ENCODE measurements around the gene SERPIND1. TPM values are rescaled to one million over a fixed set of nuclear protein-coding genes. Genes with fewer than 3 reads are reported as not detected.
"Not testable (repeated sequence)": the region's sequence is repeated elsewhere in the genome, so short reads cannot be mapped to it uniquely, and the experiment has no call there.

SERPIND1 gene
- total RNA-seq, 4 donors from 2014 or later = 0.22 TPM; not detected in 3

- Histone ChIP-seq H3K4me3 (no peak overlapping the region), H3K27me3 (no peaks in the 10 kb centered on the region), H3K36me3 (peaks cover 2 to 44% of the 10 kb centered on the region in 2 donors), H3K9me3 (no peaks in the 10 kb centered on the region), H3K27ac (no peak overlapping the region), H3K4me1 (no peaks in the 10 kb centered on the region)
- no peak for ATAC-seq
- intact Hi-C loops (cut with DNase I; ENCODE audit: low total_unique reads) = no loop called here
- in situ Hi-C loops (cut with MboI; ENCODE audit: low sequenced_read_pairs in 4 of 4) = no loop called here
- no peak for TF ChIP-seq CTCF (IDR thresholded peaks at IDR 0.05 in 4 of 5, conservative IDR thresholded peaks at IDR 0.05 in 1 of 5)
- no peak for TF ChIP-seq POLR2A (IDR thresholded peaks at IDR 0.05)
- DNase-seq = no peak
Measured at GRCh38 chr22:20728523-20729190, 45.3 kb upstream of the SERPIND1 start.

- H3K4me1 ChIP-seq = no peaks in the 10 kb centered on the region
- no peaks in the 10 kb centered on the region for H3K9me3 ChIP-seq
- intact Hi-C loops (cut with DNase I; ENCODE audit: low total_unique reads) = no loop called here
- no peak for TF ChIP-seq CTCF (IDR thresholded peaks at IDR 0.05 in 4 of 5, conservative IDR thresholded peaks at IDR 0.05 in 1 of 5)
- TF ChIP-seq POLR2A (IDR thresholded peaks at IDR 0.05) = no peak
- ATAC-seq (no peak), DNase-seq (no peak)
- H3K27me3 ChIP-seq = no peaks in the 10 kb centered on the region
- in situ Hi-C loops (cut with MboI; ENCODE audit: low sequenced_read_pairs in 4 of 4) = no loop called here
- H3K4me3 ChIP-seq = no peak overlapping the region
- H3K27ac ChIP-seq = no peak overlapping the region
- peaks cover 2 to 44% of the 10 kb centered on the region in 2 donors for H3K36me3 ChIP-seq
Measured at GRCh38 chr22:20729194-20729593, 44.7 kb upstream of the SERPIND1 start.

- H3K27ac ChIP-seq; H3K27me3 ChIP-seq; H3K4me1 ChIP-seq; DNase-seq; ATAC-seq; H3K4me3 ChIP-seq; in situ Hi-C loops (cut with MboI; ENCODE audit: low sequenced_read_pairs in 4 of 4); intact Hi-C loops (cut with DNase I; ENCODE audit: low total_unique reads); H3K9me3 ChIP-seq: not testable (repeated sequence)
- H3K36me3 ChIP-seq = peaks cover 2 to 25% of the 10 kb centered on the region in 2 donors
Measured at GRCh38 chr22:20732431-20732830, 41.5 kb upstream of the SERPIND1 start.

GRCh38 chr22:20735356-20736162, 38.4 kb upstream of the SERPIND1 start:
- ATAC-seq = peak in 1 of 2 donors; percentile 40
- H3K36me3 ChIP-seq = peaks cover 0 to 12% of the 10 kb centered on the region in 2 donors

GRCh38 chr22:20736891-20737290, 37.0 kb upstream of the SERPIND1 start:
- DNase-seq; H3K4me3 ChIP-seq; ATAC-seq; H3K27ac ChIP-seq; in situ Hi-C loops (cut with MboI; ENCODE audit: low sequenced_read_pairs in 4 of 4); H3K27me3 ChIP-seq; H3K4me1 ChIP-seq; intact Hi-C loops (cut with DNase I; ENCODE audit: low total_unique reads); H3K9me3 ChIP-seq: not testable (repeated sequence)
- peaks cover 0 to 16% of the 10 kb centered on the region in 2 donors for H3K36me3 ChIP-seq

More at GRCh38 chr22:20735356-20736162, 38.4 kb upstream of the SERPIND1 start:
- H3K9me3 ChIP-seq; in situ Hi-C loops (cut with MboI; ENCODE audit: low sequenced_read_pairs in 4 of 4); H3K27me3 ChIP-seq; intact Hi-C loops (cut with DNase I; ENCODE audit: low total_unique reads); H3K4me1 ChIP-seq; H3K27ac ChIP-seq; H3K4me3 ChIP-seq; DNase-seq: not testable (repeated sequence)

- Histone ChIP-seq H3K9me3 (no peaks in the 10 kb centered on the region), H3K27ac (no peak overlapping the region), H3K4me3 (no peak overlapping the region), H3K4me1 (no peaks in the 10 kb centered on the region), H3K27me3 (no peaks in the 10 kb centered on the region), H3K36me3 (peaks cover 0 to 23% of the 10 kb centered on the region in 2 donors)
- TF ChIP-seq CTCF (IDR thresholded peaks at IDR 0.05 in 4 of 5, conservative IDR thresholded peaks at IDR 0.05 in 1 of 5) = no peak
- TF ChIP-seq POLR2A (IDR thresholded peaks at IDR 0.05) = no peak
- DNase-seq (no peak), ATAC-seq (no peak)
- intact Hi-C loops (cut with DNase I; ENCODE audit: low total_unique reads) (no loop called here), in situ Hi-C loops (cut with MboI; ENCODE audit: low sequenced_read_pairs in 4 of 4) (no loop called here)
Measured at GRCh38 chr22:20738394-20739089, 35.4 kb upstream of the SERPIND1 start.
